Measurements from ENCODE around the gene ABHD6.
A peak's percentile ranks its signal among the peaks of the same experiment; 100 is the strongest.
"Not testable (repeated sequence)": the region's sequence is repeated elsewhere in the genome, so short reads cannot be mapped to it uniquely, and the experiment has no call there.

The ABHD6 gene, protein sequence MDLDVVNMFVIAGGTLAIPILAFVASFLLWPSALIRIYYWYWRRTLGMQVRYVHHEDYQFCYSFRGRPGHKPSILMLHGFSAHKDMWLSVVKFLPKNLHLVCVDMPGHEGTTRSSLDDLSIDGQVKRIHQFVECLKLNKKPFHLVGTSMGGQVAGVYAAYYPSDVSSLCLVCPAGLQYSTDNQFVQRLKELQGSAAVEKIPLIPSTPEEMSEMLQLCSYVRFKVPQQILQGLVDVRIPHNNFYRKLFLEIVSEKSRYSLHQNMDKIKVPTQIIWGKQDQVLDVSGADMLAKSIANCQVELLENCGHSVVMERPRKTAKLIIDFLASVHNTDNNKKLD

GRCh38 chr3:58237238-58237940 lies at the start of gene ABHD6:
Gene ABHD6 (plus strand): TSS chr3:58237792. CDS start chr3:58256587, 18,795 bp downstream.
- peak; percentile 40 to 61 for DNase-seq (ENCODE audit: low read depth in 2 of 2)

DNA sequence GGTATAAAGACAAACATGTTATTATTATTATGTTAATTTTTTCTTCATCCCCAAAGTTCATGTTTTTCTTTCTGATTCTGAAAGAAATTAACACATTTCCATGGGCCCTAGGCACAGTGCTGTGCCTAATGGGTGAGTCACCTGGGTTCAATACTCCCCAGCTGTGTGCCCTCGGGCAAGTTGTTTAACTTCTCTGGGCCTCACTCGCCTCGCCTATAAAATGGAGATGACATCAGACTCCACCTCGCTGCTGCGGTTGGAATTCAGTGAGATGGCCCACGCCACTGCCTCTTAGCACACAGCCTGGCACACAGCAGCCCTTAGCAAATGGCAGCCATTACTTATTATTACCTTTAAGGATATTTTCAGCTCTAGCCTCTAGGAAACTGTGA lies 49.4 kb upstream of the ABHD6 start:
- no peak for DNase-seq (ENCODE audit: low read depth in 2 of 2)

GRCh38 chr3:58188921-58189451 lies 48.6 kb upstream of the ABHD6 start:
- DNase-seq (ENCODE audit: low read depth in 2 of 2) = no peak

DNA sequence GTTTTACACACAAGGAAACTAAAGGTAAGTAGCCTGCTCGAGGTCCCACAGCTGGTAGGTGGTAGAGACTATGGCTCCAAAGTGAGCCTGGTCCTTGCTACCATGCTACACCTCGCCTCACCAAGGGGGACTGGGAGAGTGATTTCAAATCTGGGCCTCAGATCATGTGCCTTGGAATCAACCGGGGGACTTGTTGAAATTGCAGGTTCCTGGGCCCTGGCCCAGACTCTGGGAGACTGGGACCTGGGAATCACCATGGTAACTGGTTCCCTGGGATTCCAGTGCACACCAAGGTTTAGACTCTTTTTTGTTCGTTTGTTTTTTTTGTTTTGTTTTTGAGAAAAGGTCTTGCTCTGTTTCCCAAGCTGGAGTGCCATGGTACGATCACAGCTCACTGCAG lies 47.9 kb upstream of the ABHD6 start:
- DNase-seq (ENCODE audit: low read depth in 2 of 2) = no peak

- no peak for DNase-seq (ENCODE audit: low read depth in 2 of 2)
Measured at GRCh38 chr3:58190291-58190690, 47.3 kb upstream of the ABHD6 start.

- DNase-seq (ENCODE audit: low read depth in 2 of 2) = no peak
Measured at GRCh38 chr3:58190882-58191281, 46.7 kb upstream of the ABHD6 start.

DNA sequence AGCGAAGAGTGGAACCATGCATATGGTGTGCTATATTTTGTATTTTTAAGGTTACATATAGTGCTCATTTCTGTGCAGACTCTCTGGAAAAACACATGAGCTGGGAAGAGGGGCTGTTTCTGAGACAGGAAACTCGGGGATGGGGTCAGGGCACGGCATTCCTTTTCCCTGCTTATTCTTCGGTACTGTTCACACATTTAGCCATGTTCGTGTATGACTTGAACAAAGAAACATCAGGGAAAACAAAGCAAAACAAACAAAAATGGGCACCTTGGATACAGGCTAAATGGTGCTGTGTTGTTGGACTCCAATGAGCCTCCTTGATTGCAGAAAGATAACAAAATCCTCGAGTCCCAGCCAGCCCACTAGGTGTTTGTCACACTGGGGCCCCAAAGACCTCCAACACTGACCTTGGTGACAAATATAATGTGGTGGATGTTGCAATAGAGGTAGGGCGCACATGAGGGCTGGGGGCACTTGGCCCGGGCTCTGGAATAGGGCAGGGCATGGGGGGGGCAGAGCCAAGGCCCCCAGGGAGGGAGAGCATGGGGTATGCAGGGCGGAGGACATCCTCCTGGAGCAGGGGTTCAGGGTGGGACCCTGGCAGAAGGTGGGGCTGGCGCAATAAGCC lies 46.1 kb upstream of the ABHD6 start:
- no peak for DNase-seq (ENCODE audit: low read depth in 2 of 2)

- DNase-seq (ENCODE audit: low read depth in 2 of 2) = no peak
Measured at GRCh38 chr3:58192069-58192468, 45.5 kb upstream of the ABHD6 start.

DNA sequence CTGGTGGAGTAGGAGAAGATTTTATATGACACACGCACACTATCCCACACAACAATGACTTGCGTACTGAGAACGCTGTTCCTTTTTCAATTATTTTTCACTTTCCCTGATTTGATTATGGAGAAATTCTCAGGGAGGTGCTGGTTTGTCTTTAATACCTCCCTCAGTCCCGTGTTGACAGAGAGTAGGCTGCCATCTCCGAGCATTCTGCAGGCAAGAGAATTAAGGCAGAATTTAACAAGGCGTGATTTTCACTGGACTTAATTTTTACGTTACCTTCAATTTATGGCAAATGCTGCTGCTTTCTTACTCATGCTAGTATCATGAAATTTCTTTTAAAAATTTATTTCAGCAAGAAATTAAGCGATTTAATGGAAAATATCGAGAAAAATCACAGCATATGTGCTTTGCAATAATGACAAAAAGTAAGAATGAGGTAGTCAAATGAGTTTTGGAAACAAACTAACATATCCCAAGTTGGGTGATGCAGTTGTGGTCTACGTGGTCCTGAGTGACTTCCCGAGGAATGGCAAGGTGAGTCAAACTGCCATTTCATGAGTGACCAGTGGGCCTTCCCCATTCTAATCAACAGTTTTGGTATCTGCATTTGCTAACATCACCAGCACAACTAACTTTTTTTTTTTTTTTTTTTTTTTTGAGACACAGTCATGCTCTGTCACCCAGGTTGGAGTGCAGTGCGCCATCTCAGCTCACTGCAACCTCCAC lies 43.7 kb upstream of the ABHD6 start:
- no peak for DNase-seq (ENCODE audit: low read depth in 2 of 2)

DNA sequence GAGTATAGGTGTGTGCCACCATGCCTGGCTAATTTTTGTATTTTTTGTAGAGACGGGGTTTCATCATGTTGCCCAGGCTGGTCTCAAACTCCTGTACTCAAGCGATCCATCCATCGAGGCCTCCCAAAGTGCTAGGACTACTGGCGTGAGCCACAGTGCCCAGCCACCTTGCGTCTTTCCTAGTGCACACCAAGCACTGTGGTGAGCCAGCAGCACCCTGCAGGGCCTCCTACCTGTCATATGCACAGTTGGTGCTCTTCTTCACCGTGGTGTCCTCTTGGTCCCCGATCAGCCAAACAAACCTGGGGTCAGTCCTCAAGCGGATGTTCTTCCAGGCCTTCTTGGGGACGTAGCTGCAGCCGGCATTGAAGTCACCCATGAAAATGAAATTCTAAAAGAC lies 40.0 kb upstream of the ABHD6 start:
- DNase-seq (ENCODE audit: low read depth in 2 of 2) = no peak

DNA sequence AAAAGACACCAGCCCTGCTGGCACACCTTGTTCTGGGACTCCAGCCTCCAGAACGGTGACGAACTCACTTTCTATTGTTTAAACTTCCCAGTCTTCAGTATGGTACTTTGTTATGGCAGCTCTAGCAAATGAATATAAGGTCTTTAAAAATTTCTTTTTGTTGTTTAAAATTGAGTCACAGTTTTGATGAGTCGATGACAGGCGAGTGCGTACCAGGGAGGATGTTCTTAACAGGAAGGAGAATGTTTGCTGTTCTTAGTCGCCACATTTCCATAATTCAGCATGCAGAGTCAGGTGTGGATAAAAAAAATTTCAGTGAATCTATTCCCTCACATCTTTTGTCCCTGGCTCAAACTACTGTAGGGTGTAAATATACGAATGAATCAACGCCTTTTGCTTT lies 39.2 kb upstream of the ABHD6 start:
- DNase-seq (ENCODE audit: low read depth in 2 of 2) = no peak

GRCh38 chr3:58198804-58199203 lies 38.8 kb upstream of the ABHD6 start:
- no peak for DNase-seq (ENCODE audit: low read depth in 2 of 2)

GRCh38 chr3:58200121-58200709 lies 37.4 kb upstream of the ABHD6 start:
- DNase-seq (ENCODE audit: low read depth in 2 of 2) = no peak

- no peak for DNase-seq (ENCODE audit: low read depth in 2 of 2)
Measured at GRCh38 chr3:58200846-58201355, 36.7 kb upstream of the ABHD6 start.

GRCh38 chr3:58201451-58201850 lies 36.1 kb upstream of the ABHD6 start:
- DNase-seq (ENCODE audit: low read depth in 2 of 2) = not testable (repeated sequence)

DNA sequence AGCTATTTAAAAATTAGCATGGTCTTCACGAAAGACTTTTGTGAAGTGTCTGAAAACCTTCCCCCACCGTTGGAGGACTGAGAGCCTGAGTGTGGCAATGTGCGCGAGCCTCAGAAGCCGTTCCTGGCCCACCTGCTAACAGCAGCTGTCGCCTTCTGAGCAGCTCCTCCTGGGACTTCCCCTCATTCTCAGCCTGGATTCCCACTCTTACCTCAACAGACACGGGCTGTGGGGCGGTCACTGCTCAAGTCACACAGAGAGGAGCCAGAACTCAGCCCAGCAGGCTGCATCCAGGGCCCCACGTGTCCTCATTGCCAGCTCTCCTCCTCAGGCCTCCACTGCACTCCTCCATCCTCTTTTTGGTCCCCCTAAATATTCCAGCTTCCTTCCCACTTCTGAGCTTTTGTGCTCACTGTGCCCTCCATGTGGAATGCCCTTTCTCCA lies 34.7 kb upstream of the ABHD6 start:
- no peak for DNase-seq (ENCODE audit: low read depth in 2 of 2)

DNA sequence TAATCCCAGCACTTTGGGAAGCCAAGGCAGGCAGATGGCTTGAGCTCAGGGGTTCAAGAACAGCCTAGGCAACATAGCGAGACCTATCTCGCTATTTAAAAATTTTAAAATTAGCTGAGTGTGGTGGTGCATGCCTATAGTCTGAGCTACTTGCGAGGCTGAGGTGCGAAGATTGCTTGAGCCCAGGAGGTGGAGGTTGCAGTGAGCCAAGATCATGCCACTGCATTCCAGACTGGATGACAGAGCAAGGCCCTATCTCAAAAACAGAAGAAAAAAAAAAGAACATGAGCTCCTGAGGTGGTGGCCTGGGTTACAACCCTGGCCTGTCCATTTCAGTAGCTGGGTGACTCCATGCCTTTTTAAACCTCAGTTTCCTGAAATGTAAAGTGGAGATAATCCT lies 34.1 kb upstream of the ABHD6 start:
- no peak for DNase-seq (ENCODE audit: low read depth in 2 of 2)

DNA sequence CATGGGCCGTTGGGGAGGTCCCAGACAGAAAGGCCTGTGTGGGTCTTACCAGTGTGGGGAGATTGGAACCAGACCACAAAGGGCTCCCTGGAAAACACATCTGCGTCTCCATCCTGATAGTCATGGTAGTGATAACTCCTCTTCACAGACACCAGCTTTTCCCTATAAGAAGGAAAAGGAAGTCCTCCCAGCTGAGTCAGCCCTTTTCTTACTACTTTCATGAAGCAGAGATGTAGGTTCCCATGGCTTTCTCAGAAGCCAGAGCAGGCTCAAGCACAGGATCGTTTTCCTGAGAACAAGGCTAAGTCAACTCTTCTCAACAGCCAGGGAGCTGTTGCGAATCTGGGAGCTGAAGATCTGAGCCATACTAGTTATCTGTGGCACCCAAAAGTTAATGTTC lies 32.9 kb upstream of the ABHD6 start:
- no peak for DNase-seq (ENCODE audit: low read depth in 2 of 2)

- DNase-seq (ENCODE audit: low read depth in 2 of 2) = no peak
Measured at GRCh38 chr3:58205981-58206380, 31.6 kb upstream of the ABHD6 start.

- no peak for DNase-seq (ENCODE audit: low read depth in 2 of 2)
Measured at GRCh38 chr3:58206406-58207011, 31.1 kb upstream of the ABHD6 start.

DNA sequence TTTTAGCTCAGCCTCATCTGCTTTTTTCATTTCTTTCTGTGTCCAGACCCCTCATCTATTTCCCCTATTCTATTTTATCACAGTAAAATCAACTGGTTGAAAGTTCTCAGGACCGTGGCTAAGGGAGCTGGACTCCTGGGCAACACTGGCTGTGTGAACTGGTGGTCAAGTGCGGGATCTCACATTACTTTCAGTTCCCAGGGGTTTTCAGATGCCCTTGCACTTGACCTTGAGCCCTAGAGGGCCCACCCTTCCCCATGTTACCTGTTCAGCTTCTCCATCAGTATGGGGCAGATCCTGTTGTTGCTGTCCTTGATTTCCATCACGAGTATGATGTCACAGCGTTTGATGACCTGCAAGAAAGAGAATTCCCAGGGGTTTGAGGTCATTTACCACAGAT lies 29.6 kb upstream of the ABHD6 start:
- DNase-seq (ENCODE audit: low read depth in 2 of 2) = no peak

Data from activated CD8-positive, alpha-beta memory T cell treated with anti-CD3 and anti-CD28 coated beads for 4 hours (primary cell).